ENCODE measurements around the gene MFSD12. TPM values are rescaled to one million over a fixed set of nuclear protein-coding genes. Genes with fewer than 3 reads are reported as not detected.

MFSD12 gene
- total RNA-seq, 1 experiment from 2014 or later = 131 TPM

DNA sequence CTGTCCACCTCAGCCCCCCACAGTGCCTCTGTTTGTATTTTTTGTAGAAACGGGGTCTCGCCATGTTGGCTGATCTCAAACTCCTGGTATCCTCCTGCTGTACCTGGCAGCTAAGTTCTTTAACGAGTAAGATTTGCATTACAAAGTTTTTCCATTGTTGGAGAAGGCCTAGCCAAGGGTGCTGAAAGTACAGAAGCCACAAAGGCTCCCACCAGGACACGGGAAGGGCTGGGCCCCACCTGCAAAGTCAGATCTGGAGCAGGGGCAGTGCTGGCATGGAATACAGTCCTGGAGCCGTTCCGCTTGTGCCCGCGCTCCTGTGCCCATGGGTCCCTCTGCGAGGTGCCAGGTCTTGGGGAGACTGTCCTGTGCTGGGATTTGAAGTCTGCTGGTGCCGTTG is 39.1 kb downstream of the MFSD12 start (continued):
- no peak for TF ChIP-seq EGR1 (IDR thresholded peaks at IDR 0.05; ENCODE audit: low read depth)

DNA sequence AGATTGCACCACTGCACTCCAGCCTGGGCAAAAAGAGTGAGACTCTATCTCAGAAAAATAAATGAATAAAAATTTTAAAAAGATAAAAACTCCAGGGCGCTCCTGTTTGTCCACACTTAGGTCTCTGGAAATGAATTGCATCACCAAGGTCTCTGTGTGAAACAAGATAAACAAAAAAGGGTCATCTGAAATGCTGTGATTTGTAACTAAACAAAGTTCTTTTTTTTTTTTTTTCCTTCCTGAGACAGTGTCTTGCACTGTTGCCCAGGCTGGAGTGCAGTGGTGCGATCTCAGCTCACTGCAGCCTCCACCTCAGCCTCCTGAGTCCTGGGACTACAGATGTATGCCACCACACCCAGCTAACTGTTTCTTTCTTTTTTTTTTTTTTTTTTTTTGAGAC is 39.7 kb downstream of the MFSD12 start:
- ChIA-PET POLR2A (no interaction called here), RAD21 (ENCODE audit: low non-redundant PET in 1 of 2, low total read pairs in 2 of 2, uncharacterized antibody in 2 of 2, unreplicated experiment in 2 of 2) (no interaction called here), CTCF (no interaction called here)
- no TSS peak for BruUV-seq (replicated peaks)
- peaks cover 3 to 13% of the 10 kb centered on the region in 2 experiments; a peak in 2 of 4 replicates for H3K4me1 ChIP-seq (ENCODE audit: control insufficient read depth in 1 of 2, insufficient read depth in 2 of 2, low read length in 2 of 2)
- peaks cover 90% of the 10 kb centered on the region for H3K79me2 ChIP-seq (ENCODE audit: insufficient read depth, low read length)
- no peaks in the 10 kb centered on the region for H3K27me3 ChIP-seq (ENCODE audit: insufficient read depth, low read length)
- H3K36me3 ChIP-seq (ENCODE audit: control insufficient read depth in 1 of 2, insufficient read depth in 2 of 2, low read length in 2 of 2) = peaks cover 5 to 8% of the 10 kb centered on the region in 2 experiments; a peak in 2 of 4 replicates
- no peak overlapping the region for H3K4me3 ChIP-seq (replicated peaks in 1 of 2; ENCODE audit: low read depth in 1 of 2, low read length in 2 of 2)
- H2AFZ ChIP-seq (ENCODE audit: low read depth, low read length, poor library complexity, severe bottlenecking) = no peak overlapping the region
- no peak overlapping the region for H3K9ac ChIP-seq (ENCODE audit: low read length)
- H4K20me1 ChIP-seq (ENCODE audit: insufficient read depth) = no peaks in the 10 kb centered on the region
- H3K27ac ChIP-seq (ENCODE audit: low read depth, low read length) = no peak overlapping the region
- H3K9me3 ChIP-seq (ENCODE audit: control insufficient read depth in 1 of 2, insufficient read depth in 1 of 2, low read depth in 1 of 2, low read length in 2 of 2) = no peaks in the 10 kb centered on the region
- TF ChIP-seq JUND (IDR thresholded peaks at IDR 0.05) (no peak), TCF7L2 (IDR thresholded peaks at IDR 0.05; ENCODE audit: borderline replicate concordance, extremely low read depth, insufficient read depth, insufficient read length) (no peak), CEBPB (IDR thresholded peaks at IDR 0.05; ENCODE audit: low read depth) (no peak), EZH2 (IDR thresholded peaks at IDR 0.05) (no peak), ELF1 (IDR thresholded peaks at IDR 0.05; ENCODE audit: borderline replicate concordance, low read depth) (no peak), CBX3 (IDR thresholded peaks at IDR 0.05; ENCODE audit: low read depth) (no peak)
- TF ChIP-seq, protein P1, sequence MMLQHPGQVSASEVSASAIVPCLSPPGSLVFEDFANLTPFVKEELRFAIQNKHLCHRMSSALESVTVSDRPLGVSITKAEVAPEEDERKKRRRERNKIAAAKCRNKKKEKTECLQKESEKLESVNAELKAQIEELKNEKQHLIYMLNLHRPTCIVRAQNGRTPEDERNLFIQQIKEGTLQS (IDR thresholded peaks at IDR 0.05) = no peak
- no peak for DNase-seq (ENCODE audit: low read depth, low spot score)
- ATAC-seq = no peak
- no peaks in the 10 kb centered on the region for H3K9me2 ChIP-seq (ENCODE audit: insufficient read depth)
- no peak overlapping the region for H3K4me2 ChIP-seq (ENCODE audit: low read length)
- intact Hi-C loops (cut with micrococcal nuclease) = no loop called here

DNA sequence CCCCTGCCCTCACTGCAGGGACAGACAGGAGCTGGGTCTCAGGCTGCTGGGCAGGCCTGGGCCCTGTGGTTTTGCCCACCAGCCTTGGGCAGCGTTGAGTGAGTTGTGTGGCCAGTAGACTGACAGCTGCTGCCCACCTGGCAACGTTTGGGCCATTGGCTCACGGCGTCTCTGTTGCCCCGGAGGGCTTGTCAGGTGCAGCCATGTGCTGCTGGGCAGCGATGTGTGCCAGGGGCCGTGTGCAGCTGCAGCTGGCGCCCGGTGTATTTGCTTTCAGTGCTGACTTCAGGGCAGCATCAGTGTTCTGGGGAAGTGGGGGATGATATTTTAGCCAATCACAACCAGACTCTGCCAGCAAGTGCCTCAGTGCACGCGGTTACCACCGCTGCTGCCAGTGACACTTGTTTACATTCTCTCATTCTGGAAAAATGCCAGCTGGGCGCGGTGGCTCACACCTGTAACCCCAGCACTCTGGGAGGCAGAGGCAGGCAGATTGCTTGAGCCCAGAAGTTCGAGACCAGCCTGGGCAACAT is 40.6 kb downstream of the MFSD12 start:
- POLR2A ChIA-PET = no interaction called here
- no peak for ATAC-seq
- TF ChIP-seq, protein P1 (IDR thresholded peaks at IDR 0.05) = no peak
- TF ChIP-seq ZNF274 (IDR thresholded peaks at IDR 0.05; ENCODE audit: low read depth, low read length) (no peak), CBX3 (IDR thresholded peaks at IDR 0.05; ENCODE audit: low read depth) (no peak), FOSL1 (IDR thresholded peaks at IDR 0.05; ENCODE audit: low read depth) (no peak), ELF1 (IDR thresholded peaks at IDR 0.05; ENCODE audit: borderline replicate concordance, low read depth) (no peak), POLR2AphosphoS5 (IDR thresholded peaks at IDR 0.05; ENCODE audit: low read depth, low read length) (no peak), EGR1 (IDR thresholded peaks at IDR 0.05; ENCODE audit: low read depth) (no peak), SP1 (IDR thresholded peaks at IDR 0.05; ENCODE audit: low read depth) (no peak)
- TF ChIP-seq, protein P2, sequence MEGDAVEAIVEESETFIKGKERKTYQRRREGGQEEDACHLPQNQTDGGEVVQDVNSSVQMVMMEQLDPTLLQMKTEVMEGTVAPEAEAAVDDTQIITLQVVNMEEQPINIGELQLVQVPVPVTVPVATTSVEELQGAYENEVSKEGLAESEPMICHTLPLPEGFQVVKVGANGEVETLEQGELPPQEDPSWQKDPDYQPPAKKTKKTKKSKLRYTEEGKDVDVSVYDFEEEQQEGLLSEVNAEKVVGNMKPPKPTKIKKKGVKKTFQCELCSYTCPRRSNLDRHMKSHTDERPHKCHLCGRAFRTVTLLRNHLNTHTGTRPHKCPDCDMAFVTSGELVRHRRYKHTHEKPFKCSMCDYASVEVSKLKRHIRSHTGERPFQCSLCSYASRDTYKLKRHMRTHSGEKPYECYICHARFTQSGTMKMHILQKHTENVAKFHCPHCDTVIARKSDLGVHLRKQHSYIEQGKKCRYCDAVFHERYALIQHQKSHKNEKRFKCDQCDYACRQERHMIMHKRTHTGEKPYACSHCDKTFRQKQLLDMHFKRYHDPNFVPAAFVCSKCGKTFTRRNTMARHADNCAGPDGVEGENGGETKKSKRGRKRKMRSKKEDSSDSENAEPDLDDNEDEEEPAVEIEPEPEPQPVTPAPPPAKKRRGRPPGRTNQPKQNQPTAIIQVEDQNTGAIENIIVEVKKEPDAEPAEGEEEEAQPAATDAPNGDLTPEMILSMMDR (IDR thresholded peaks at IDR 0.05 in 2 of 3, conservative IDR thresholded peaks at IDR 0.05 in 1 of 3; ENCODE audit: borderline replicate concordance in 1 of 3, insufficient read depth in 1 of 3, low read depth in 2 of 3, low read length in 2 of 3) = no peak
- TF ChIP-seq, protein P3, sequence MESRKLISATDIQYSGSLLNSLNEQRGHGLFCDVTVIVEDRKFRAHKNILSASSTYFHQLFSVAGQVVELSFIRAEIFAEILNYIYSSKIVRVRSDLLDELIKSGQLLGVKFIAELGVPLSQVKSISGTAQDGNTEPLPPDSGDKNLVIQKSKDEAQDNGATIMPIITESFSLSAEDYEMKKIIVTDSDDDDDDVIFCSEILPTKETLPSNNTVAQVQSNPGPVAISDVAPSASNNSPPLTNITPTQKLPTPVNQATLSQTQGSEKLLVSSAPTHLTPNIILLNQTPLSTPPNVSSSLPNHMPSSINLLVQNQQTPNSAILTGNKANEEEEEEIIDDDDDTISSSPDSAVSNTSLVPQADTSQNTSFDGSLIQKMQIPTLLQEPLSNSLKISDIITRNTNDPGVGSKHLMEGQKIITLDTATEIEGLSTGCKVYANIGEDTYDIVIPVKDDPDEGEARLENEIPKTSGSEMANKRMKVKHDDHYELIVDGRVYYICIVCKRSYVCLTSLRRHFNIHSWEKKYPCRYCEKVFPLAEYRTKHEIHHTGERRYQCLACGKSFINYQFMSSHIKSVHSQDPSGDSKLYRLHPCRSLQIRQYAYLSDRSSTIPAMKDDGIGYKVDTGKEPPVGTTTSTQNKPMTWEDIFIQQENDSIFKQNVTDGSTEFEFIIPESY (IDR thresholded peaks at IDR 0.05; ENCODE audit: extremely low read depth, insufficient replicate concordance, low read length) = no peak

More for the DNA sequence above, 40.6 kb downstream of the MFSD12 start:
- Histone ChIP-seq H3K4me1 (ENCODE audit: control insufficient read depth in 1 of 2, insufficient read depth in 2 of 2, low read length in 2 of 2) (peaks cover 3 to 13% of the 10 kb centered on the region in 2 experiments; a peak in 2 of 4 replicates), H3K36me3 (ENCODE audit: control insufficient read depth in 1 of 2, insufficient read depth in 2 of 2, low read length in 2 of 2) (peaks cover 5 to 8% of the 10 kb centered on the region in 2 experiments; a peak in 2 of 4 replicates), H3K79me2 (ENCODE audit: insufficient read depth, low read length) (peaks cover 90% of the 10 kb centered on the region), H3K4me2 (ENCODE audit: low read length) (no peak overlapping the region), H3K9me3 (ENCODE audit: control insufficient read depth in 1 of 2, insufficient read depth in 1 of 2, low read depth in 1 of 2, low read length in 2 of 2) (no peaks in the 10 kb centered on the region), H4K20me1 (ENCODE audit: insufficient read depth) (no peaks in the 10 kb centered on the region), H3K9ac (ENCODE audit: low read length) (no peak overlapping the region), H3K27ac (ENCODE audit: low read depth, low read length) (no peak overlapping the region), H3K27me3 (ENCODE audit: insufficient read depth, low read length) (no peaks in the 10 kb centered on the region), H3K4me3 (replicated peaks in 1 of 2; ENCODE audit: low read depth in 1 of 2, low read length in 2 of 2) (no peak overlapping the region), H3K9me2 (ENCODE audit: insufficient read depth) (no peaks in the 10 kb centered on the region), H2AFZ (ENCODE audit: low read depth, low read length, poor library complexity, severe bottlenecking) (no peak overlapping the region)
- no peak for DNase-seq (ENCODE audit: low read depth, low spot score)
- CTCF ChIA-PET = no interaction called here
- BruUV-seq (replicated peaks) = no TSS peak
- RAD21 ChIA-PET (ENCODE audit: low non-redundant PET in 1 of 2, low total read pairs in 2 of 2, uncharacterized antibody in 2 of 2, unreplicated experiment in 2 of 2) = no interaction called here
- intact Hi-C loops (cut with micrococcal nuclease) = no loop called here
